Prostate gland (tissue), 2 donors: ENCODE results near the gene SFXN3.

Experiments used
- POLR2A ChIP-seq: fragments of 450-650 bp; IDR thresholded peaks from one replicate; pipeline ENCODE4 v1.6.1; 2016; ENCODE audit warnings: antibody characterized with exemption, mild to moderate bottlenecking
- TF ChIP-seq, protein P1 (sequence below), 4 experiments: fragments of 200-600 bp in 2 of 4; fragments of 450-650 bp in 2 of 4; sonication (generic) in 2 of 4; IDR thresholded peaks; 1 replicate in 3 of 4; 2 replicates in 1 of 4; pipeline ENCODE4 v1.5.1; 2016 to 2019; ENCODE audit warnings: antibody characterized with exemption in 4 of 4, mild to moderate bottlenecking in 2 of 4, moderate library complexity in 2 of 4

DNA sequence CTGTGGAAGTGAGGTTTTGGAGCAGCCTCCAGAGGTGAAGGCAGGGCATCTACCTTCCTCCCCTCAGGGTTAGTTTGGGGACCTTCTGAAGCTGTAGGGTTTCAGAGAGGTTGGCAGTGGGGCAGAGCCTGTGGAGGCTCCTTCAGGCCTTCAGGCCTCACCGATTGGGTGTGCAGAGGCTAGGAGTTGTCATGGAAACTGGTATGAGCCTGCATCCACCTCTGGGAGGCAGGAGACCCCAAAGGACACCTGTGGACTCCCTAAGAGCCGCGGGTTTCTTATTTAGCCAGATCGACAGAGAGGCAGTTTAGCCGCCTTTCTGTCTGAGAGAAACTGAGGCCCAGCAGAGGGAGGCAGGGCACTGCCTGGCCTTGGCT lies 29.4 kb upstream of the SFXN3 start:
- no peak for TF ChIP-seq POLR2A
- TF ChIP-seq, protein P1, sequence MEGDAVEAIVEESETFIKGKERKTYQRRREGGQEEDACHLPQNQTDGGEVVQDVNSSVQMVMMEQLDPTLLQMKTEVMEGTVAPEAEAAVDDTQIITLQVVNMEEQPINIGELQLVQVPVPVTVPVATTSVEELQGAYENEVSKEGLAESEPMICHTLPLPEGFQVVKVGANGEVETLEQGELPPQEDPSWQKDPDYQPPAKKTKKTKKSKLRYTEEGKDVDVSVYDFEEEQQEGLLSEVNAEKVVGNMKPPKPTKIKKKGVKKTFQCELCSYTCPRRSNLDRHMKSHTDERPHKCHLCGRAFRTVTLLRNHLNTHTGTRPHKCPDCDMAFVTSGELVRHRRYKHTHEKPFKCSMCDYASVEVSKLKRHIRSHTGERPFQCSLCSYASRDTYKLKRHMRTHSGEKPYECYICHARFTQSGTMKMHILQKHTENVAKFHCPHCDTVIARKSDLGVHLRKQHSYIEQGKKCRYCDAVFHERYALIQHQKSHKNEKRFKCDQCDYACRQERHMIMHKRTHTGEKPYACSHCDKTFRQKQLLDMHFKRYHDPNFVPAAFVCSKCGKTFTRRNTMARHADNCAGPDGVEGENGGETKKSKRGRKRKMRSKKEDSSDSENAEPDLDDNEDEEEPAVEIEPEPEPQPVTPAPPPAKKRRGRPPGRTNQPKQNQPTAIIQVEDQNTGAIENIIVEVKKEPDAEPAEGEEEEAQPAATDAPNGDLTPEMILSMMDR (IDR thresholded peaks at IDR 0.05): no peak
